MV-4-11 (cell line): Measurements from ENCODE around the gene EARS2.
"Not testable (repeated sequence)": the region's sequence is repeated elsewhere in the genome, so short reads cannot be mapped to it uniquely, and the experiment has no call there.

ENCODE experiments used
- DNase-seq: peaks from one replicate; lab custom pipeline; 2025; lab: John Stamatoyannopoulos, UW

The EARS2 gene

GRCh38 chr16:23556881-23557778, at the start of gene EARS2, which contains the start of gene UBFD1:
EARS2 (minus strand) TSS chr16:23557350; CDS start chr16:23557343, 7 bp downstream.
UBFD1 (plus strand) TSS chr16:23557727; CDS start chr16:23557743, 16 bp downstream.
- peak; percentile 98 for DNase-seq

GRCh38 chr16:23597003-23597756, 40.0 kb upstream of the EARS2 start:
- DNase-seq, result peak; percentile 51

- DNase-seq, result peak; percentile 83
Measured at GRCh38 chr16:23595951-23596720, 39.0 kb upstream of the EARS2 start, which contains the start of gene NDUFAB1. NDUFAB1 (minus strand) TSS chr16:23596316; CDS start chr16:23596290, 26 bp downstream.

GRCh38 chr16:23595246-23595950, 38.2 kb upstream of the EARS2 start:
- DNase-seq, result no peak

- no peak for DNase-seq
Measured at GRCh38 chr16:23594186-23594585, 37.0 kb upstream of the EARS2 start.

GRCh38 chr16:23590181-23590580, 33.0 kb upstream of the EARS2 start:
- DNase-seq, result no peak

GRCh38 chr16:23587726-23588125, 30.6 kb upstream of the EARS2 start:
- DNase-seq, result no peak

GRCh38 chr16:23584186-23585076, 27.3 kb upstream of the EARS2 start:
- DNase-seq, result no peak

- not testable (repeated sequence) for DNase-seq
Measured at GRCh38 chr16:23583271-23583670, 26.1 kb upstream of the EARS2 start.

- no peak for DNase-seq
Measured at GRCh38 chr16:23581764-23582163, 24.6 kb upstream of the EARS2 start.

- DNase-seq, result no peak
Measured at GRCh38 chr16:23580391-23580790, 23.2 kb upstream of the EARS2 start.

GRCh38 chr16:23579371-23579770, 22.2 kb upstream of the EARS2 start:
- no peak for DNase-seq

- peak; percentile 7 for DNase-seq
Measured at GRCh38 chr16:23578101-23578830, 21.1 kb upstream of the EARS2 start.

GRCh38 chr16:23577493-23577892, 20.3 kb upstream of the EARS2 start:
- DNase-seq, result no peak

GRCh38 chr16:23575834-23576233, 18.7 kb upstream of the EARS2 start:
- peak; percentile 11 for DNase-seq

- no peak for DNase-seq
Measured at GRCh38 chr16:23573817-23574216, 16.7 kb upstream of the EARS2 start.

GRCh38 chr16:23572394-23572793, 15.2 kb upstream of the EARS2 start:
- no peak for DNase-seq

- DNase-seq, result no peak
Measured at GRCh38 chr16:23571895-23572294, 14.7 kb upstream of the EARS2 start.

GRCh38 chr16:23570992-23571632, 14.0 kb upstream of the EARS2 start:
- DNase-seq, result peak; percentile 95
